ENCODE data around the gene COL9A3. TPM values are rescaled to one million over a fixed set of nuclear protein-coding genes. Genes with fewer than 3 reads are reported as not detected.
A peak's percentile ranks its signal among the peaks of the same experiment; 100 is the strongest.

The COL9A3 gene
- total and polyA plus RNA-seq, 2 of the 8 experiments (the other 6 are each of a cell fraction or from before 2014, with no cell fraction given): 21.7 to 80.1 TPM

DNA sequence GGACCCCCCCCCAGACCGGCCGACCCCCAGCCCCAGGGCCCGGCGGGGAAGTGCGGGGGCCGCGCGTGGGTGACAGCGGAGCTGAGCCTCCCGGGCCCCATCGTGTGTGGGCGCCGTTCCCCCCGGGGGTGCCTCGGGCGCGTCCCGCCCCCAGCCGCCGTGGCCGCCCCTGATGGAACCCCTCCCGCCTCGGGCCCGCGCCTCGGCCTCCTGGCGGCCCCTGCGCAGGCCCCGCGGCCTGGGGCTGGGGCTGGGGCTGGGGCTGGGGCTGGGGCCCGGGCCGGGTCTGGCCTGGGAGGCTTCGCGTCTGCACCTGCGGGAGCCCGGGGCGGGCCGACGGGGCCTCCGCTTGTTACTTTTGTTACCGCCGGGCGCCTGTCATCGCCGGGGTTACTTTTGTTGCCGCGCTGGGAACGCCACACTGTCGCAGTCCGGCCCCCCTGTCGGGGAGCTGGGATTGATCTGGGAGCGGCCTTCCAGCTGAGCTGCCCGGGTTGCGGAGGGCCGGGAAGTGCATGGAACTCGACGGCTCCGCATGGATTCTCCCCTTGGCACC is 11.6 kb upstream of the COL9A3 start:
- ChIA-PET CTCF (ENCODE audit: partially characterized antibody) (interaction anchor here (1.0 to 4.0 kb wide), 6 partner anchors 8 to 400 kb away, joined by 3 to 37 read pairs (median 4); partner anchors contain the start of gene MRGBP), POLR2A (ENCODE audit: partially characterized antibody) (interaction anchor here (2.0 kb wide), 1 partner anchor 10 kb away, joined by 14 read pairs; no protein-coding TSS in a partner anchor)
- peaks cover 0 to 12% (median 8%) of the 10 kb centered on the region in 4 experiments; a peak in 6 of 7 replicates for H3K4me1 ChIP-seq (replicated peaks in 1 of 4; ENCODE audit: control insufficient read depth in 3 of 4, insufficient read depth in 4 of 4, low read length in 3 of 4)
- H3K9ac ChIP-seq (replicated peaks in 1 of 4; ENCODE audit: extremely low read depth in 1 of 4, low read depth in 3 of 4, low read length in 3 of 4): no peak overlapping the region
- H3K14ac ChIP-seq (ENCODE audit: insufficient read length): no peak overlapping the region
- peak overlapping the region; percentile 35; the same call in 1 of the 2 replicates for H4K8ac ChIP-seq (ENCODE audit: extremely low read depth, insufficient read depth, low read length)
- no peak overlapping the region for H2BK20ac ChIP-seq (ENCODE audit: low read length)
- H4K91ac ChIP-seq (replicated peaks; ENCODE audit: insufficient read length, low read length): no peak overlapping the region
- H3K4me3 ChIP-seq (ENCODE audit: extremely low read depth in 1 of 4, insufficient read depth in 2 of 4, low read depth in 3 of 4, low read length in 4 of 4): peak overlapping the region; percentile 63 to 93 (median 76)
- no peak for FAIRE-seq
- no peak overlapping the region for H2BK12ac ChIP-seq (ENCODE audit: low read depth, low read length)
- no peak overlapping the region for H3K27ac ChIP-seq (ENCODE audit: low read depth, low read length)
- no peak overlapping the region for H3K23ac ChIP-seq (ENCODE audit: insufficient read length)
- no peak overlapping the region for H2AK5ac ChIP-seq (ENCODE audit: low read depth, low read length)
- 3% methylated on average over 14 of the region's 58 CpGs; no CpG with 5 or more reads in 1 of the 2 experiments for WGBS, 2 experiments (ENCODE audit: extremely low coverage in 1 of 2, insufficient coverage in 1 of 2, insufficient read length in 1 of 2, insufficient replicate concordance in 2 of 2, low coverage in 1 of 2, low lambda C conversion rate in 2 of 2, missing lambda C conversion rate in 1 of 2)
- peak in 1 of 2 experiments; percentile 53 for DNase-seq (ENCODE audit: low read depth in 1 of 2, low spot score in 2 of 2)
- no peaks in the 10 kb centered on the region for H3K79me2 ChIP-seq (ENCODE audit: control insufficient read depth in 1 of 2, insufficient read depth in 2 of 2, low read length in 2 of 2)
- peaks cover 8% of the 10 kb centered on the region; the same call in 1 of the 2 replicates for H3K23me2 ChIP-seq (ENCODE audit: low read depth, low read length)
- no peak overlapping the region for H3K56ac ChIP-seq (replicated peaks; ENCODE audit: insufficient read length, low read depth, low read length)
- H3K18ac ChIP-seq (ENCODE audit: extremely low read depth, low read length): no peak overlapping the region
- H3K9me3 ChIP-seq (ENCODE audit: insufficient read depth in 2 of 2, low read depth in 1 of 2, low read length in 1 of 2): no peaks in the 10 kb centered on the region
- peak overlapping the region; percentile 78 to 84 for H3K4me2 ChIP-seq (ENCODE audit: insufficient read depth in 1 of 2, low read depth in 2 of 2, low read length in 2 of 2)
- H3K36me3 ChIP-seq (ENCODE audit: control insufficient read depth in 2 of 4, insufficient read depth in 4 of 4, low read length in 3 of 4): peaks cover 0 to 19% (median 0%) of the 10 kb centered on the region in 4 experiments; a peak in 3 of 8 replicates
- peaks cover 6% of the 10 kb centered on the region; the same call in 1 of the 2 replicates for H3K79me1 ChIP-seq (ENCODE audit: low read depth, low read length)
- no peak overlapping the region for H2BK120ac ChIP-seq (replicated peaks; ENCODE audit: low read depth, low read length)
- no peak overlapping the region for H2BK5ac ChIP-seq (ENCODE audit: low read depth, low read length)
- H3K27me3 ChIP-seq (replicated peaks in 1 of 4; ENCODE audit: control insufficient read depth in 3 of 4, extremely low read depth in 1 of 4, insufficient read depth in 3 of 4, low read length in 3 of 4): peaks cover 0 to 8% (median 4%) of the 10 kb centered on the region in 4 experiments; a peak in 4 of 7 replicates
- H4K5ac ChIP-seq (ENCODE audit: insufficient read length, low read depth, low read length): no peak overlapping the region
- no peak overlapping the region for H2BK15ac ChIP-seq (ENCODE audit: low read length)
- H2AFZ ChIP-seq (ENCODE audit: low read length): no peak overlapping the region
- peaks cover 6 to 26% of the 10 kb centered on the region in 2 experiments for H4K20me1 ChIP-seq (replicated peaks in 1 of 2; ENCODE audit: control insufficient read depth in 1 of 2, insufficient read depth in 2 of 2, low read length in 2 of 2)
- no peak overlapping the region for H3K4ac ChIP-seq (replicated peaks; ENCODE audit: insufficient read length, low read depth, low read length)
- TF ChIP-seq KDM4A (IDR thresholded peaks at IDR 0.05; ENCODE audit: low read depth, low read length, severe bottlenecking): peak; percentile 8
- no peak for TF ChIP-seq CBX5 (IDR thresholded peaks at IDR 0.05; ENCODE audit: low read depth, low read length)
- TF ChIP-seq CHD2 (IDR thresholded peaks at IDR 0.05; ENCODE audit: low read length): no peak
- no peak for TF ChIP-seq TCF12 (IDR thresholded peaks at IDR 0.05; ENCODE audit: low read depth, low read length)
- 0 out of 4 replicates have a peak, but pooled peaks of 1 of the 2 experiments have one; percentile 33 for TF ChIP-seq SIN3A (conservative IDR thresholded peaks at IDR 0.05 in 1 of 2, IDR thresholded peaks at IDR 0.05 in 1 of 2; ENCODE audit: low read depth in 1 of 2, low read length in 2 of 2)
- TF ChIP-seq HDAC6 (IDR thresholded peaks at IDR 0.05; ENCODE audit: low read depth, low read length): no peak

All from H1 (cell line).